Pons (tissue), 1 donor: ENCODE data around the gene COL2A1.
A peak's percentile ranks its signal among the peaks of the same experiment; 100 is the strongest.

ENCODE experiments used
- DNase-seq: peaks from one replicate; pipeline ENCODE4 v3.0.0-alpha.2; 2016; ENCODE audit warnings: low spot score

COL2A1 gene

DNA sequence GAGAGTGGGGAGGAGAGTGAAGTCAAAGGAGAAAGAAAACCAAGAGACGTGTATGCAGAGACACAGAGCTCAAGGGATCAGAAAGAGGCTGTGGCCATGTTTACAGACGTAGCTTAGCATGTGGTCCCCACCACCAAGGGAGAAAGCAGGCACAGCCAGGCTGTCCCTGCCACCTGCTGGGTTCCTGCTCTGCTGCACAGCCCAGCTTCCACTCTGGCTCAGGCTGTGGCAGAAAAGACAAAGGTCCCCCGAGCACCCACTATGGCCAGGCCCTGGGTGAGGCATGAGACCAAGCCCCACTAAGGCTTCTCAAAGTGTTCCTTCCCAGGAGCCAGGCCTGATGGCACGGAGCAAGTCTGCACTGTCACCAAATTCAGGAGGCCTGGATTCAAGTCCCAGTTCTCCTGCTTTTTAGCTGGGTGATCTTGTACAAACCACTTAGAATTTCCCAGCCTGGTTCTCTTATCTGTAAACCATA is 25.9 kb upstream of the COL2A1 start:
- no peak for DNase-seq

DNA sequence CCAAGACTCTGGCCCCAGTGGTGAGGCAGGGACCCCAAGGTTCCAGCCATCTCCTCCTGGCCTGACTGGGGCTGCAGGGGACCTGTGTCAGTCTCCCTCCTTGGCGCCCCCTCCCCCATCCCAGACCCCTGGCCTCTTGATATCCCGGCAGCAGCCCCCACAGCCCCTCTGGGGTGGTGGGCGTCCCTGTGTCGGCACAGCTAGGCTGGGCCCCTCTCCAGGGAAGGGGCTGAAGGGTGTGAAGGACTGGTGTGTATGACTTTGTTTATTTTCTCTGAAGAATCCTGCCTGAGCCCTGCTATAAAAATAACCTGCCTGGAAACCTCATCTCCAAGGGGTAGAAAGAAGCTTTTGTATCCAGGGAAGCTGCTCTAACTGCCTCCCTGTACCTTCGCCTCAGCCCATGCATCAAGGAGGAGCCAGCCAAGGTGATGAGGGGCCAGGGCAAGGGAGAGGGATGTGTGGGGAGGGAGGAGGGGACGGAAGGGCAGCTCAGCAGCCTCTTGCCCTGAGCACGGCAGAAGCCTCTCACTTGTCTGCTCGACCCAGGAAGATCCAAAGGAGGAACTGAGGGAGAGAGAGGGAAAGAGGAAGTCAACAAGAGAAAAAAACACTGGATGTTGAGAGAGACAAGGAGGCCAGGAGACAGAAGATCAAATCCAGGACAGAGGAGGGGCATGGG is 25.4 kb upstream of the COL2A1 start:
- no peak for DNase-seq

DNA sequence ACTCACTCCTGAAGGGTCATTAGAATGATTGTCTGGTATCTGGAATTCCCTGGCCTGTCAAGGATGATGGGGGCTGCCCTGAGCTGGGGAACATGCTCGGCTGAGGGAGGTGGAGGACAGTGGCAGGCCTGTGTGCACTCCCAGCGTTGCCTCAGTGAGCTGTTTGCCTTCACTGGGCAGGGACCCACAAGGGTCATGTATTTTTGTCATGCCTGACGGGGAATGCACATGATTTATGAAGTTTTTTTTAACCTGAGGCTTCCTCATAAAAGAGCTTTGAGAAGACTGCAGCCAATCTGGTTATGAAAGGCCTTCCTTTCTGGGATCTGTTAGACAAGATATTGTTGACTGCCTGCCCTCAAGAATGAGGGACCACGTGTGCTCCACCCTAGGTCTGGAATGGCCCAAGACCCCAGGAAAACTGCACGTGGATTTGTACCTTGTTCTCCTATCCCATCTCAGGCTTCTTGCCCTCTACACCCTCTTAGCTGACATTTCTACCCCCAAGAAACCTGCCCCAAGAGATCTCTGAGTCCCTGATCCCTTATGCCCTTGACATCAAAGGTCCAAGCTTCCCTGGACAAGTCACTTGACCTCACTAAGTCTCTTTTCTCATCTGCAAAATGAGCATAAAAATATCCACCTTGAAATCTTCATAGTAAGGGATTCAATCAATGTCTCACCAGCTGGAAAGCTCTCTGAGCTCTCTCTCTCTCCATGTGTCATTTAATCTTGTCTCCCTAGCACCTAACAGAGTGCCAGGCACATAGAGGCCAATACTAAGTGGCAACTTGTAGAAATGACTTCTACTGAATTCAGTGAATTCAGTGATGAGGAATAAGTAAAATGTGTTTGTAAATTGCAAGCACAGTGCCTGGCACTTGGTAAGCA is 24.5 kb upstream of the COL2A1 start:
- DNase-seq = no peak

DNA sequence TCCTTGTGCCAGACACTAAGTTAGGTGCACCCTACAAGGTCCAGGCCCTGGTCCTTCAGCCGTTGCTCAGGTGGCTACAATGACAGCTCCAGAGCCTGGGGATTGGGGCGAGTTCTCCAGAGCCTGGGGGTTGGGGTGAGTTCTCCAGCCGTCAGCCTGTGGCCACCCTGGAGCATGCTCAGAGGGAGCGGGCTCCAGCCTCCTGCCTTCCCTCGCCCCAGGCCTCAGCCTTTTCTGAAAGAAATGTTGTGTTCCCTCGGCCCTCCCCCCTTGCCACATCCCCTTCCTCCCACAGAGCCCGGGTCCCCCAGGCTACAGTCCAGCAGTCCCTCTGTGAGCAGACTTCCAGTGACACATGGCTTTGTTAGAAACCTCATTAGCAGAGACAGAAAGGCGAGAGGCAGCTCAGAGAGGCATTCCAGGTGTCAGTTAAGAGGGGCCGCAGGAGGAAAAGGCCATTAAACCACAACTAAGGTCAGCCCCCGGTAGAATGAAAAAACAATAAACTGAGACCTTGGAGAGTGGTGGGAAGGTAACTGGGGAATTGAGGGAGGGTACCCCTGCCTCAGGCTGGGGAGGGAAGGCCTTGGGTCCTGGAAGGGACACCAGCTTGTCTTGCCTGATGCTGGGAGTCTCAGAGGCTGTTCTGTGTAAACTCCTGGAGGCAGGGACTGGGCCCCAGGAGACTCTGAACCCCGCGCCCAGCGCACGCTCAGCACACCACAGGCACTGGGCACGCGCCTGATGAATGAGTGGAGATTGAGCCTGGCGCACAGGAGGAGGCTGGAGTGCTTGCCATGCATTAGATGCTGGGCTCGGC is 23.1 kb upstream of the COL2A1 start:
- DNase-seq = no peak

DNA sequence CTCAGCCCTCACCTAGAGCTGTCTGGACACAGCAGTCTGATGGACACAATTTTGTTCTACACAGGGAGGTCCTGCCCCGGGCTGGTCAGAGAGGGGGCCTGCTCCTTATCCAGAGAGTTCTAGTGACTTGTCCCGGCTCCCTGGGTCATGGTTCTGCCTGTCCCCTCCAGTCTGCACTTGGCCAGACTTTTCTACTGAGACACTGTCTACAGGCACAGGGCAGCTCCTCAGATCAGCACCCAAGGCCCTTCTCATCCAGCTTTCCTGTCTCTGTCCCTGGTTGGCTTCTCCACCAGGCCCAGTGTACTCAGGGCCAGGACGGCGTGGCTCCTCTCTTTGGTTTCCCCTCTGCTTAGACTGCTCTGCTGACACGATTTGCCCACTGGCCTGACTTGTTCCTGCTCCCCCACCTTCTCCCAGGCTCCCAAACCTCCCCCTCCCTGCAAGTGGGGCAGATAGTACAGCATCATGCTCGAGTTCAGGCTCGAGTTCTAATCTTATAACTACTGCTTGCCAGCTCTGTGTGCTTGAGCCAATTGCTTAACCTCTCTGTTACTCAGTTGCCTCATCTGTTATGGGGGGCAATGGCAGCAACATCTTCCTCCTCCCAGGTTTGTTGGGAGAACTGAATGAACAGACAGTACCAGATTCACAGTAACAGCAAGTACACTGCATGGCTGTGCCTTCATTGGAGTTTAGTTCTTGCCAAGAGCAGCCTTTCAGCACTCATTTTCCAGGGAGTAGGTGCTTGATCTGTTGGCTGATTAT is 22.0 kb upstream of the COL2A1 start:
- no peak for DNase-seq

DNA sequence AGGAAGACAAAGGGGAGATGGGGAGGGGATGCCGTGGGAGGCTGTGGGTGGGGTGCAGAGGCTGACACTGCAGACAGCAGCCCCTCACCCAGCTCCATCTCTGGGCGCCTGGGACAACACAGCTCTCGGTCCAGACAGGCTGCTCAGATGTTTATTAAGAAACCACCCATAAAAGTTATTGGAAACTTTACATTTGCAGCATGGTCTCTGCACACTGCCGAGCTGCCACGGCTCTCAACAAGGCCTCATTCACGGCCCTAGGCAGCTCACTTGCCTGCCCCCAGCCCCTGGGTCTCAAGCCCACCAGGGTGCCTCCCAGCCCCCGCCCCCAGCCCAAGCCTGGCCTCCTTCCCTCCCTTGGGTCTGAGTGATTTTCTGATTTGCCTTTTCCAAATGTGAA is 21.0 kb upstream of the COL2A1 start:
- no peak for DNase-seq

DNA sequence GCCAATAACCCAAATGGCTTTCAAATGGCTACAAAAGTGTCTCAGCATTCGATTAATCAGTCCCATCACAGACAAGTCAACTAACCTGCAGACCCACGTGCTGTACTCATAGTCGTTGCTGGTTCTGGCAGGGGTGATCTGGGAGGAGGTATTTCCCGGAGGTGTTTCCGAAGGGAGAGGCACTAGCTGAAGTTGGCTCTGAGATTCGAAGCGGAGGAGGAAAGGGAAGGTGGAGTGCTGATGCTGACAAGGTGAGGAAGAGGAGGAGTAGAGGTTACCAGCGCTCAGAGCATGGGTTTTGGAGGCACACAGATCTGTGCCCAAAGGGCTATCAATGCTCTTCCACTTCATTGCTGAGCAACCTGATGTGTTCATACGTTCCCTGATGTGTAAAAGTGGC is 20.5 kb upstream of the COL2A1 start:
- no peak for DNase-seq

DNA sequence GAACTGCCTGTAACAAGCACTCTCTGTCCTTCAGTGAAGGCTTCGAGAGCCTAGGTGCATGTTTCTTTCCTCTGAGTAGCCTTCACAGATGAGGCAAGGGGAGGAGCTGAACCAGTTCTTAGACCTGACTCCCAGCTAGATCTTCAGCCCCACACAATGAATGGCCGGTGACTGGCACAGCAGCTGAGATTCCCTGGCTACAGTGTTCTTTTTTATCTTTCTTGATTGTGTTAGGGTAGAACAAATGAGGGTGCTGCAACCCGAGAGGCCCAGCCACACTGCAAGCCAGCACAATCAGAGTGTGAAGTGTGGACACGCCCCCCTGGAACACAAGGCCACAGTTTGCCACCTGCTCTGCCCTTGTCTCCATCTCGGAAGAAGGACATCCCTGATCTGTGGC is 19.1 kb upstream of the COL2A1 start:
- DNase-seq = no peak

DNA sequence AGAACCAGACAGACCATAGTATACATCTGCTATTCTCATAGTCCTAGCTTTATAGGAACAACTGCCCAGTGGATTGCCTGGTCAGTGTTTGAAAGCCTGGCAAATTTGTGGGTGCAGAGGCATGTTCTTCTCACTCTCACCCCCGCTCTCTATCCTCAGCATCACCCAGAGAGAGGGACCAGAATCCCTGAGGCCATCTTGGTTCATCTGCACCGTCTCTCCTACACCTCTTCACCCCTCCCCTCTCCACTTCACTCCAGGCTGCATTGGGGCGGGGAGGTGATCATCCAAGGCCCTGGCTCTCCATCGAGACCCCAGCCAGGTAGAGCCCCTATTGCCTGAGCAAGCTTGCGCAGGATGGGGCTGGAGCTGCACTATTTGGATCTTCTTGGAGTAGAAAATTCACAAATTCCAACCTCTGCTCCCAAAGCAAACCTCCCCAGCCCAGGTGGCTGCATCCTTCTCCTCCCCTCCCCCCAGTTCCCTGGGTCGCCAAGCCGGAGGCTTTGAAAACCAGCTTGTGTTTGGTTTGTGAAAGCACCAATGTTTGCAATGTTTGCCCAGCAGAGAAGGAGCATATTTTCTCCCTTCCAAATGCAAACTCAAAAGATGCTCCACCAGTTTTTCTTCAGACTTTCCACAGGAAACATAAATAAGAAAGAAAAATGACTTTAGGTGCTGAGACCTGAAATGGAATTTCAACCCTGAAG is 18.6 kb upstream of the COL2A1 start:
- no peak for DNase-seq

DNA sequence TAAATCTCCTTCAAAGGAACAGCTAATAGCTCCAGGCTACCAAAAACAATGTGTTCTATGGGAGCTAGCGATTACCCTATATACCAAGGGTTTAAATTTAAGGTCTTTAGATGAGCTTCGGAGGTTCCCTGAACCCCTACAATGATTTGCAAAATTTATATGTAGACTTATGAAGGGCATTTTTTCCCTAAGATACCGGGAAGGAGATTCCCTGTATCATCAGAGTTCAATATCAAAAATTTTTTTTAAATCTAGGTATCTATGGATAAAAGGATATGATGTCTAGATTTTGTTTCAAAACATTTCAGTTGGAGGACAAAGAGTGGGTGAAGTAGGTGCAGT is 17.9 kb upstream of the COL2A1 start:
- no peak for DNase-seq

DNA sequence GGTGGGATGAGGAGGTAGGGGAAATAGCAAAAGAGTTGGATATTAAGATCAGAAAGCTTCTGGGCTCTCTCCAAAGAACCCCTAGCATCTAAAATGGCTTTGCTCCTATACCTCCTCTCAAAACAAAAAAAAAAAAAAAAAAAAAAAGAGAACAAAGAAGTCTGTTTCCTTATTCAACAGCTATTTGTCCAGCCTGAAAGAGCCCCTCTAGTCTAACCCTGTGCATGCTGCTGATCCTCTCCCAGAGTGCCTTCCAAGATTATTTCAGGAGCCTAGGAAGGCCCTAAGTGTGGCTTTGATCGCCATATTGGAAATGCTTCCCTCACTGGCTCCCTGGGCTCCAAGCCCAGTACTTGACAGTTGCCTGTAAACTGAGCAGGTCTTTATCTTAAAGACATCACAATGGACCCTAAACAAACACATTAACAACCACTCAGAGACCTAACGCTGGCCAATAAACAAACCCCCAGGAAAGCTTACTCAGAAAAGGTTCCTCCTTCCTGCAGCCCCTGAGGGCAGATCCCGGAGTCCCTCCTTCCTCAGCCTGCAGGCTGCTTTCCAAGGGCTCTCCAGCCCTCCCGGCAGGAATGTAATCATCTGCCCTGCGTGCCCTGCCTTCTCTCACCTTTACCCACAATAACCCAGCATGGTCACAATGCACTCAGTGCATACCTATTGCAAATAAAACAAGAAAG is 17.4 kb upstream of the COL2A1 start:
- no peak for DNase-seq

DNA sequence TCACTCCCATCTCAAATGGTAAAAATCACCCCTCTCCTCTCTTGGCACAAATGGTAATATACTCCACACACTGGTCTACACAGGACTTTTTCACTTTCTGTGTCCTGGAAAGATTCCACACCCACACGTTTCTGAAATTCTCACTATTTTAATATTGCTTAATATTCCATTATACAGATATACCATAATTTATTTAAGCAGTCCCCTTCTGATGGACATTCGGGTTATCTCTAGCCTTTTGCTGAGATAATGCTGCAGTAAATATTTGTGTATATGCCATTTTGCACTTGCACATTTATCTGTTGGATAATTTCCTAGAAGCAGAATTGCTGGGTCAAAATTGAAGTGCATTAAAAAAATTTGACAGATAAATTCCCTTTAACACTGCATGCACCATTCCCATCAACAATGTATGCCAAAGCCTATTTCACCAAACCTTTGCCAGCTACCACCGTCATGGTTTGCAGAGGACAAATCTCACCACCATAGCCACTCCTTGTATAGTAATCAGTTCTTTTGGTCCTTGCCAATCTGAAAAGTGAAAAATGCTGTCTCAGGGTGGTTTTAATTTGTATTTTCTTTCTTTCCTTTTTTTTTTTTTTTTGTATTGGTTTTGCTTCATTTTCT is 15.5 kb upstream of the COL2A1 start:
- DNase-seq = no peak

DNA sequence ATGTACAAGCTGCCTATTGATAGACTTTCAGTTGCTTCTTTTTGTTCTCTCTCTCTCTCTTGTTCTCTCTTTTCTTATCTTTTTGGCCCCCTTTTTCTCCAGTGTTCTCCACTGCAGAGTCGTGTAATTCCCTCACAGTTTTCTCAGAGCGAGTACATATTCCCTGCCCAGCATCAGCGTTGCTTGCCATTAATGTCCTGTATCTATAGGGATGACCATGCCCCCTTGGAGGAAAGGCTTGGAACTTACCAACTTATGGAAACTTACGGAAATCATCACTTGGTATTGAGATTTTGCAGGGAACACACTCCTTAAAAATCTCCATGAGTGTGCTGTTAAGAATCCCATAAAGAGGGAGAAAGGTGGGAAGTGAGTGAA is 14.3 kb upstream of the COL2A1 start:
- no peak for DNase-seq

DNA sequence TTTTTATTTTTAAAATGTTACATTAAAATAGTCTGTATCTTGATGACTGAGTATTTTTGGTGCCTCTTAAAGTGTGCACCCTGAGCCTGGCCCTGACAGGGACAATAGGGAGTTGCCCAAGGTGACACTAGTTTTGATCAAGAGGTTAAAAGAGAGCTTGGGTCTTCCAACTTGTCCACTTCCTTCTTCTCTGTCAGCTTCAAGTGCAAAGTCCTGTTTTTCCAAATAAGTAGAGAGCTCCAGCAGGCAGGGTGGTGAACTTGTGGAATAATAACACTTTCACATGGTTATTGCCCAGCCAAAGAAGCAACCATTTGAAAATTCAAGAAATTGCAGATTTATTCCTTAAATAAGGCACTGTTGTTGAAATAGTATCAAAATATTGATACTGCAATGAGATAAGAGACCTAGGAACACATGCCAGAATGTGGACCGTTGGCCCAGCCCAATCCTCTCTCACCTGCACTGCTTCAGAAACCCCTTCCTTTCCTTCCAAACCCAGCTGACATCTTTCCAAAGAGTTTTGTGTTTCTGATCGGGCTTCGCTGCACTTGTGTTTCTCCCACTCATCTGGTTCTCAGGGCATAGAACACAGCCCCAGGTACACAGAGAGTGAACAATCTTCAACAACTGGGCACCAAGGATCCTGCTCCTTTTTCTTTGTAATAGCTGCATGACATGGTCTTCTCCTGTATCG is 13.8 kb upstream of the COL2A1 start:
- no peak for DNase-seq

DNA sequence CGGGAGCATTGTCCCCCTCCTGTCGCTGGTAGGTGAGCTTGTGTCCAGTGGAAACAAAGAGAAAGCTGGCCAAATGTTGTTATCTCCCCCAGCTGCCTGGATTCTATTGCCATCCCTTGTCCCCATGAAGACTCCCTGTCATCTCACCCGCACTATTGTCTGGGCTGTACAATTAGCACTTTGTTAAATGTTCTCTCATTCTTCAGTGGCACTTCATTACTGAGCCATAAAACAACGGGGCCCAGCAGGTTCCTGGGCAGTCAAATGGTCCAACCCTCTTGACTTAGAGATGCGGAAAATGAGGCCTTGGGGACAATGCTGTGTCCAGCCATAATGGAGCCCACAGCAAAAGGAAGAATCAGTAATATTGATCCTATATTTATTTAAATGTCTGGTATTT is 13.2 kb upstream of the COL2A1 start:
- DNase-seq = peak; percentile 94

DNA sequence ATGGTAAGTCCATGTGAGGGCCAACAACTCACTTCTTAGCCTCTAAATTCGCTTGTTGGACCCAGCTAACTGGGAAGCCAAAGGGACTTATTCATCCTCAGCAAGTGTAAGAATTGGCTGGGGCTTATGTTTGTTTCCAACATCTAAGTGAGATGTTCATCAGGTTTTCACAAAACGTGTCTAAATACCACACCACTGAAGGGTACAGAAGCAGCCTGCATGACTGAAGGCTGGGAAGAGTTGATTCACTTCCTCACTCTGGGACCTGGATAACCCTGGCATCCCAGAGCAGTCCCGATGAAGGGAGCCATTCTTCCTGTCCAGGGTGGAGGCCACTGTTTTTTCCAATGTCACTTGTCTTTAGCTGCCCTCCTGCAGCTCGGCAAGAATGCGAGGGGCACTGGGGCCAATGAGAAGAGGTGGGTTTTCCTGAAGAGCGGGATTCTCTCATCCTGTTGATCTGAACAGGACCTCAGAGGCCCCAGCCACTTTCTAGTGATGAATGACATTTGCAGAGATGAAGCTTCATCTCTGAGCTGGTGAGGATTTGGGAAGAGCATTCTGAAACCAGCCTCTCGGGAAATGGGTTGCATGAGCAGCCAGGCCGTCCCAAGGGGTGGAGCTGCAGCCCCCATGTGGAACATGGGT is 12.2 kb upstream of the COL2A1 start:
- DNase-seq = no peak

DNA sequence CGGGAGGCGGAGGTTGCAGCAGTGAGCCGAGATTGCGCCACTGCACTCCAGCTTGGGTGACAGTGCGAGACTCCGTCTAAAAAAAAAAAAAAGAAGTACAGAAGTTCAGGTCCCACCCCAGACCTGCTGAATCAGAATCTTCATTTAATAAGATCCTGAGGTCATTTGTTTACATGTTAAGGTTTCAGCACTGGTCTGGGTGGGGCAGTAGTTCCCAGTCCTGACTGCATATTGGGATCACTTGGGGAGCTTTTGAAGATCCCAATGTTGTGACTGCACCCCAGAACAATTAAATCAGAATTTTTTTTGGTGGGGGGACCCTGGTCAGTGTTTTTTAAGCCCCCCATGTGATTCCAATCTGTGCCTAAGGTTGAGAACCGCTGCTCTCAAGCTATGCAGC is 11.7 kb upstream of the COL2A1 start:
- no peak for DNase-seq

DNA sequence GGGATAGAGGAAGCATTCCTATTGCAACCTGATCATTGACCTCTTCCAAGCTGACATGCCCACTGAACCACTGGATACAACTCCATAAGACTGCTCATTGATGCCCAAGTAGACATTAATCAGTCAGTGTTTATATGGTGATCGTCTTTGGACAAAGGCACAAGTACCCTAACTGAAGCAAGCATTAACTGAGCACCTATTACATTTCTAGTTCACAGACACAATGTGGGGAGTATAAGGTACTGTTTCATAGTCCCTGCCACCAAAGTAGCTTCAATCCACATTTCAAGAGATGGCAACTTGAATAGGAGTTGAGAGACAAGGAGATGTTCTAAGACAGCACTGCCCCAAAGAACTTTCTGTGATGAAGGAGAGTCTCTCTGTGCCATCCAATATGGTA is 10.9 kb upstream of the COL2A1 start:
- DNase-seq = no peak

DNA sequence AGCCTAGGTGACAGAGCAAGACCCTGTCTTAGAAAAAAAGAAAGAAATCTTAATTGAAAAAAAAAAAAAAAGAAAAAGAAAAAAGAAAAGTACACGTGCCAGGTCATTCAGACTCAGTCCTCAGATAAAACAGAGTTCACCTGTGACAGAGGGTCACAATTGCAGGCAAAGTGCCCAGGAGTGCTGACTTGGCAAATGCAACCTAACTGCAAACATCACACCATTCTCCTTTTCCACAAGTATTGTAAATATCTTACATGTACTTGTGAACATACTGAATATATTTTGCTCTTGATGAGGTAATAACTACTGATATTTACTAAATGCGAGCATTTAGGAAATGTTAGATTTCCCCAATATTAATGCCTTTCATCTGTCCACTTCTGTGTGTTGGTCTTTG is 9.0 kb upstream of the COL2A1 start:
- DNase-seq = no peak
